ENCODE measurements around the gene CLDN18.
A peak's percentile ranks its signal among the peaks of the same experiment; 100 is the strongest.

Gene CLDN18

DNA sequence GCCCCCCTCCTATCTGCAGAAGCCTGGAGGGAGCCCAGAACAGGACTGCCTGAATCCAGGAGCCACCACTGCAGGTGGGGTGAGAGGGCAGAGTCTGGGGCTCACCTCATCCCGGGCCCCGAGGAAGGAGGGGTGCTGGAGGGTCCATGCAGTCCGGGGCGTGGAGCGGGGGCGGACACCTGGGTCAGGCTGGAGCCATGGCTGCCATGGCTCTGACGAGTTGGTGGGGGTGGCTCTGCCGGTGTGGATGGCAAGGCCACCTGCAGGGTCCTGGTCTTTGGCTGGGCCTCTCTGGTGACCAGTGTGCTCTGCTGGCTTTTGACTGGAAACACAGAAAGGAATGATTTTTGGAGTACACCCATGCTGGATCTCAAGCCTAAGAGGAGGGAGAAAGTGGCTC lies 58.1 kb downstream of the CLDN18 start:
- TF ChIP-seq EGR1 (IDR thresholded peaks at IDR 0.05) = no peak
- TF ChIP-seq, protein P1, sequence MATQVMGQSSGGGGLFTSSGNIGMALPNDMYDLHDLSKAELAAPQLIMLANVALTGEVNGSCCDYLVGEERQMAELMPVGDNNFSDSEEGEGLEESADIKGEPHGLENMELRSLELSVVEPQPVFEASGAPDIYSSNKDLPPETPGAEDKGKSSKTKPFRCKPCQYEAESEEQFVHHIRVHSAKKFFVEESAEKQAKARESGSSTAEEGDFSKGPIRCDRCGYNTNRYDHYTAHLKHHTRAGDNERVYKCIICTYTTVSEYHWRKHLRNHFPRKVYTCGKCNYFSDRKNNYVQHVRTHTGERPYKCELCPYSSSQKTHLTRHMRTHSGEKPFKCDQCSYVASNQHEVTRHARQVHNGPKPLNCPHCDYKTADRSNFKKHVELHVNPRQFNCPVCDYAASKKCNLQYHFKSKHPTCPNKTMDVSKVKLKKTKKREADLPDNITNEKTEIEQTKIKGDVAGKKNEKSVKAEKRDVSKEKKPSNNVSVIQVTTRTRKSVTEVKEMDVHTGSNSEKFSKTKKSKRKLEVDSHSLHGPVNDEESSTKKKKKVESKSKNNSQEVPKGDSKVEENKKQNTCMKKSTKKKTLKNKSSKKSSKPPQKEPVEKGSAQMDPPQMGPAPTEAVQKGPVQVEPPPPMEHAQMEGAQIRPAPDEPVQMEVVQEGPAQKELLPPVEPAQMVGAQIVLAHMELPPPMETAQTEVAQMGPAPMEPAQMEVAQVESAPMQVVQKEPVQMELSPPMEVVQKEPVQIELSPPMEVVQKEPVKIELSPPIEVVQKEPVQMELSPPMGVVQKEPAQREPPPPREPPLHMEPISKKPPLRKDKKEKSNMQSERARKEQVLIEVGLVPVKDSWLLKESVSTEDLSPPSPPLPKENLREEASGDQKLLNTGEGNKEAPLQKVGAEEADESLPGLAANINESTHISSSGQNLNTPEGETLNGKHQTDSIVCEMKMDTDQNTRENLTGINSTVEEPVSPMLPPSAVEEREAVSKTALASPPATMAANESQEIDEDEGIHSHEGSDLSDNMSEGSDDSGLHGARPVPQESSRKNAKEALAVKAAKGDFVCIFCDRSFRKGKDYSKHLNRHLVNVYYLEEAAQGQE (IDR thresholded peaks at IDR 0.05; ENCODE audit: low read depth) = no peak
- no peak for TF ChIP-seq ZBTB7A (IDR thresholded peaks at IDR 0.05; ENCODE audit: low read depth)
- TF ChIP-seq TEAD4 (IDR thresholded peaks at IDR 0.05) = no peak
- no peak for TF ChIP-seq CREB1 (IDR thresholded peaks at IDR 0.05; ENCODE audit: low read depth)
- TF ChIP-seq YY1 (IDR thresholded peaks at IDR 0.05; ENCODE audit: low read depth) = no peak
- TF ChIP-seq, protein P2, sequence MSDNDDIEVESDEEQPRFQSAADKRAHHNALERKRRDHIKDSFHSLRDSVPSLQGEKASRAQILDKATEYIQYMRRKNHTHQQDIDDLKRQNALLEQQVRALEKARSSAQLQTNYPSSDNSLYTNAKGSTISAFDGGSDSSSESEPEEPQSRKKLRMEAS (IDR thresholded peaks at IDR 0.05) = no peak
- TF ChIP-seq TAF1 (IDR thresholded peaks at IDR 0.05; ENCODE audit: low read depth) = no peak

DNA sequence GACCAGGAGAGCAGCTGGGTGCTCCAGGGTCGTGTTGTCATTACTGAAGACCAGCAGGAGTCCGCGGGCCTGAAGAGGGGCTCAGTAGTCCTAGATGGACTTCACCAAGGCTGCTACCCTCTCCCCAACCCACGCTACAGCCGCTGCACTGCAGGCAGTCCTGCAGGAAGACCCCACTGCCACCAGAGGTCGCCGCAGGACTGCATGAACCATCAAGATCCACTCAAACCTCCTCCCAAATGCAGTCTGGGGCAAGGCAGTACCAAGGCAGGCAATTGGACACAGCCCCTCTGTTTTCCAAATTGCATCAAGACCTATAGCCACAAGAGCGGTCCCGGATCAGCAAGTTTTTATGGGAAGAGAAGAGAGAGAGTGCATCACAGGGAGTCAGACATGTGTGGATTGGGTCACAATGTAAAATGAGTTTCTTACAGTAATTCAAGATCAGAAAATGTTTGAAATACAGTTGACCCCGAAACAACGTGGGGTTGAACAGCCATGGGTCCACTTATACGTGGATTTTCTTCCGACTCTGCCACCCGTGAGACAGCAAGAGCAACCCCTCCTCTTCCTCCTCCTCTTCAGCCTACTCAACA lies 58.7 kb downstream of the CLDN18 start:
- peak; percentile 99 for TF ChIP-seq RAD21 (IDR thresholded peaks at IDR 0.05; ENCODE audit: low read depth)
- TF ChIP-seq, protein P2 (IDR thresholded peaks at IDR 0.05) = no peak

DNA sequence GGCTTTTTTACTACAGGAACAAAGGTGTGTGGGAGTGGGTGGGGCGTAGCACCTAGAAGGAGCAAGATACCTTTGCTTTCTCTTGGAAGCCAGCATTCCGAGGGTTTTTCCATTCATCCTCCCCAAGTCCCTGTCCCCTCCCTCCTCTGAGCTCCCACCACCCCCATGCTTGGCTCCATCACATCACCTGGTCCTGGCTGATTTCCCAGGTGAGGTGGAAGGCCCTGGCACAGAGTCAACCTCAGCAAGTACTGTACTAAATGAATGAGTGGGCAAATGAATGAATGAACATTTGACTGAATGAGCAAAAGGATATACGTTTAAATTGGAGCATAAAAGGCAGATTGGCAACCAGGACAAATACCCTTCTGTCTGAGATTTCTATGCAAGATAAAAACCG lies 60.0 kb downstream of the CLDN18 start:
- TF ChIP-seq NFIC (IDR thresholded peaks at IDR 0.05) = no peak
- no peak for TF ChIP-seq TAF1 (IDR thresholded peaks at IDR 0.05; ENCODE audit: low read depth)
- TF ChIP-seq TEAD4 (IDR thresholded peaks at IDR 0.05) = no peak
- no peak for TF ChIP-seq CEBPB (IDR thresholded peaks at IDR 0.05)
- TF ChIP-seq ZBTB7A (IDR thresholded peaks at IDR 0.05; ENCODE audit: low read depth) = no peak
- no peak for TF ChIP-seq FOXM1 (IDR thresholded peaks at IDR 0.05; ENCODE audit: borderline replicate concordance, low read depth)
- no peak for TF ChIP-seq YY1 (IDR thresholded peaks at IDR 0.05; ENCODE audit: low read depth)
- no peak for TF ChIP-seq CREB1 (IDR thresholded peaks at IDR 0.05; ENCODE audit: low read depth)
- no peak for TF ChIP-seq RAD21 (IDR thresholded peaks at IDR 0.05; ENCODE audit: low read depth)
- TF ChIP-seq EP300 (IDR thresholded peaks at IDR 0.05; ENCODE audit: borderline replicate concordance) = no peak
- TF ChIP-seq, protein P3, sequence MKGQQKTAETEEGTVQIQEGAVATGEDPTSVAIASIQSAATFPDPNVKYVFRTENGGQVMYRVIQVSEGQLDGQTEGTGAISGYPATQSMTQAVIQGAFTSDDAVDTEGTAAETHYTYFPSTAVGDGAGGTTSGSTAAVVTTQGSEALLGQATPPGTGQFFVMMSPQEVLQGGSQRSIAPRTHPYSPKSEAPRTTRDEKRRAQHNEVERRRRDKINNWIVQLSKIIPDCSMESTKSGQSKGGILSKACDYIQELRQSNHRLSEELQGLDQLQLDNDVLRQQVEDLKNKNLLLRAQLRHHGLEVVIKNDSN (IDR thresholded peaks at IDR 0.05) = no peak
- TF ChIP-seq TCF12 (IDR thresholded peaks at IDR 0.05; ENCODE audit: low read depth) = no peak
- no peak for TF ChIP-seq EGR1 (IDR thresholded peaks at IDR 0.05)
- TF ChIP-seq, protein P1 (IDR thresholded peaks at IDR 0.05; ENCODE audit: low read depth) = no peak
- TF ChIP-seq, protein P2 (IDR thresholded peaks at IDR 0.05) = no peak

DNA sequence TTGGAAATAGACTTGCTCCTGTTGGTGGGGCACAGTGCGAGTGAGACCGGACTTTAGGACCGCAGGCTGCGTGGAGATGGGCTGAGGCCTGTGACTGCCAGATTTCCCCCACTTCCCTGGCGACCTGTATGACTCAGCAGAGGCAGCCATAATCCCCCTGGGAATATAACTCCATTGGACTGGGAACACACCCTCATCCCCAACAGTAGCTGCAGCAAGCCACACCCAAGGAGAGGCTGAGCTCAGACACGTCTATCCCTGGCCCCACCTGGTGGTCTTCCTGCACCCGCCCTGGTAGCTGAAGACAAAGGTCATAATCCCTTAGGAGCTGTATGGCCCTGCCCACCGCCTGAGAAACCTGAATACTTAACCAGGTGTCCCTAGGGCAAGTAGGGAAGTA lies 62.8 kb downstream of the CLDN18 start:
- TF ChIP-seq EP300 (IDR thresholded peaks at IDR 0.05; ENCODE audit: borderline replicate concordance) (no peak), TEAD4 (IDR thresholded peaks at IDR 0.05) (no peak)

DNA sequence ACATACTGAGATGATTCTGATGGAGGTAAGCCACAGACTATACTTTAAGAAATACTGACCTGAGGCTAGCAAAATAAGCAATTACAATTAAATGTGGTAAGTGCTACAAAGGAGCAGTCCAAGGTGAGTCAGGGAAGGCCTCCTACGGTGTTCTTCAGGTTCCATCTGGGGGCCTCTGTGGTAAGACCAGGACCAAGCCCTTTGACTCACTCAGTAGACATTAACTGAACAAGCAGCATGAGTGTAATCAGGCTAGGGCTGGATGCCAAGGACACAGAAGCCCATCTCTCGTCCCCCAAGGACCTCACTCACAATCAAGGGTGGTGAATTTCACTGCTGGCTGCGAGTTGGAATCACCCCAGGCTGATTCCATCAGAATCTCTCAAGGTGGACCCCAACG lies 68.1 kb downstream of the CLDN18 start:
- TF ChIP-seq YY1 (IDR thresholded peaks at IDR 0.05; ENCODE audit: low read depth) (no peak), ZBTB7A (IDR thresholded peaks at IDR 0.05; ENCODE audit: low read depth) (no peak), TEAD4 (IDR thresholded peaks at IDR 0.05) (no peak), CREB1 (IDR thresholded peaks at IDR 0.05; ENCODE audit: low read depth) (no peak), FOXM1 (IDR thresholded peaks at IDR 0.05; ENCODE audit: borderline replicate concordance, low read depth) (no peak), TCF12 (IDR thresholded peaks at IDR 0.05; ENCODE audit: low read depth) (no peak), RAD21 (IDR thresholded peaks at IDR 0.05; ENCODE audit: low read depth) (no peak), EGR1 (IDR thresholded peaks at IDR 0.05) (no peak), TAF1 (IDR thresholded peaks at IDR 0.05; ENCODE audit: low read depth) (no peak)
- TF ChIP-seq, protein P1 (IDR thresholded peaks at IDR 0.05; ENCODE audit: low read depth) = no peak
